HFF-Myc (cell line): ENCODE data around the gene KCNAB1.
"Not testable (repeated sequence)": the region's sequence is repeated elsewhere in the genome, so short reads cannot be mapped to it uniquely, and the experiment has no call there.

ENCODE experiments used
- DNase-seq: peaks from one replicate; pipeline ENCODE4 v3.0.0-alpha.2; 2011; ENCODE audit warnings: low read depth; ENCODE audit errors: extremely low read depth
- H3K4me3 ChIP-seq: replicated peaks from 2 replicates; pipeline ENCODE4 v1.5.1; 2011; ENCODE audit warnings: low read depth, mild to moderate bottlenecking, control low read depth, low read length
- TF ChIP-seq, protein P1 (sequence below): IDR thresholded peaks from 2 replicates; pipeline ENCODE4 v1.5.1; 2012; ENCODE audit warnings: mild to moderate bottlenecking, low read depth, low read length, control low read depth; ENCODE audit errors: missing control alignments

The KCNAB1 gene

DNA sequence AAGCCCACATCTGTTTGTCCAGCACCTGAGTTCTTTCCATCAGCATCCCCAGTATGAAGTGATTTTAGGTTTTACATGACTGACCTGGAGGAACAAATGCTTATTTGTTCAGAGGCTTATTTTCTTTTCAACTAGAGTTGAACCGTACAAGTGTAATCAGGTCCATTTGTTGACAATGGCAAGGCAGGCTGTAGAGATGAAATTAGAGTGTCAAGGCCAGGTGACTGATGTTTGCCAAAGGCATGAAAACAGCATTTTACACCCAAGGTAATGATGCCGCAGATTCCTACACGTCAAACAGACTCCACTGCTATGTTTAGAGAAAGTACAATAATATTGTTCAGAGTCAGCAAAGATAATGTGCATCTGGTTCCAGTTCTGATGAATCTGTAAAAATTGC lies 96.5 kb downstream of the KCNAB1 start:
- no peak overlapping the region for H3K4me3 ChIP-seq
- TF ChIP-seq, protein P1, sequence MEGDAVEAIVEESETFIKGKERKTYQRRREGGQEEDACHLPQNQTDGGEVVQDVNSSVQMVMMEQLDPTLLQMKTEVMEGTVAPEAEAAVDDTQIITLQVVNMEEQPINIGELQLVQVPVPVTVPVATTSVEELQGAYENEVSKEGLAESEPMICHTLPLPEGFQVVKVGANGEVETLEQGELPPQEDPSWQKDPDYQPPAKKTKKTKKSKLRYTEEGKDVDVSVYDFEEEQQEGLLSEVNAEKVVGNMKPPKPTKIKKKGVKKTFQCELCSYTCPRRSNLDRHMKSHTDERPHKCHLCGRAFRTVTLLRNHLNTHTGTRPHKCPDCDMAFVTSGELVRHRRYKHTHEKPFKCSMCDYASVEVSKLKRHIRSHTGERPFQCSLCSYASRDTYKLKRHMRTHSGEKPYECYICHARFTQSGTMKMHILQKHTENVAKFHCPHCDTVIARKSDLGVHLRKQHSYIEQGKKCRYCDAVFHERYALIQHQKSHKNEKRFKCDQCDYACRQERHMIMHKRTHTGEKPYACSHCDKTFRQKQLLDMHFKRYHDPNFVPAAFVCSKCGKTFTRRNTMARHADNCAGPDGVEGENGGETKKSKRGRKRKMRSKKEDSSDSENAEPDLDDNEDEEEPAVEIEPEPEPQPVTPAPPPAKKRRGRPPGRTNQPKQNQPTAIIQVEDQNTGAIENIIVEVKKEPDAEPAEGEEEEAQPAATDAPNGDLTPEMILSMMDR: no peak
- DNase-seq: no peak

DNA sequence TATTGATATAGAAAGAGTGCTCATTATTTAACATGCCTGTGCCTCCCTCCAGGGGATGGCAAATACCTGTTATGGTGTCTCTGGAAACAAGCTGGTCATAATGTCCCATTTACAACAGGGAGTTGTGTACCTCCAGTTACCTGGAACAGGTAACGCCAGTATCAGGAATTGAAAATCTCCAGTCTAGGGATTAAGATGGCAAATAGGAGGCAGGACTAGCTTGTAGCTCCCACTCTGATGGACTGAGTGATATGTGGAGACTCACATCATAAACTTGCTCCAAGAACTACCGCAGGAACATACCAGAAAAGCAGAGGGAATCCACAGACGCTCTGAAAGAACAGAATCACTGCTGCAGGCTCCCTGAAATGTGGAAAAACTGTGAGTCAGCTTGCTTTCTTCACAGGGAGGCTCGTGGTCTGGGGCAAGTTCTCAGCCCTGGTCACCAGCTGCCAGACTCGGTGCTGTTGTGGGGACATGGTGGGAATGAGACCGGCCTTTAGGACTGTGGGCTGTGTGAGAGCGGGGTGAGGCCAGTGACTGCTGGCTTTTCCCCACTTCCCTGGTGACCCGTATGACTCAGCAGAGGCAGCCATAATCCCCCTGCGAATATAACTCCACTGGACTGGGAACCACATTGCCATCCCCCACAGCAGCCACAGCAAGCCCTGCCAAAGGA lies 97.4 kb downstream of the KCNAB1 start:
- H3K4me3 ChIP-seq: no peak overlapping the region
- DNase-seq: no peak
- TF ChIP-seq, protein P1: no peak

DNA sequence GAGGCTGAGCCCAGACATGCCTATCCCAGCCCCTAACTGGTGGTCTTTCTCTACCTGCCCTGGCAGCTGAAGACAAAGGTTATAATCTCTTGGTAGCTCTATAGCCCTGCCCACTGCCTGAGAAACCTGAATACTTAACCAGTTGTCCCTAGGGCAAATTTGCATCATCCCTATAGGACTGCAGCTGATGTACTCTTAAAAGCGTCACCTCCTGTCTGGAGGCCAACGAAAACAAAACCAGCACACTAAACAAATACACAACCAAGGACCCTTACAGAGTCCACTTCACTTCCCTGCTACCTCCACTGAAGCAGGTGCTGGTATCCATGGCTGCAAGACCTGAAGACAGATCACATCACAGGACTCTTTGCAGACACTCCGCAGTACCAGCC lies 98.0 kb downstream of the KCNAB1 start:
- TF ChIP-seq, protein P1: no peak
- no peak overlapping the region for H3K4me3 ChIP-seq
- no peak for DNase-seq

DNA sequence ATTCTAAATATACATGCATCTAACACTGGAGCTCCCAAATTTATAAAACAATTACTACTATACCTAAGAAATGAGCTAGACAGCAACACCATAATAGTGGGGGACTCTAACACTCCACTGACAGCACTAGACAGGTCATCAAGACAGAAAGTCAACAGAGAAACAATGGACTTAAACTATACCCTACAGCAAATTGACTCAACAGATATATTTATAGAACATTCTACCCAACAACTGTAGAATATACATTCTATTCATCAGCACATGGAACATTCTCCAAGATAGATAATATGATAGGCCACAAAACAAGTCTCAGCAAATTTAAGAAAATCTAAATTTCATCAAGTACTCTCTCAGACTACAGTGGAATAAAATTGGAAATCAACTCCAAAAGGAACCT lies 102.0 kb downstream of the KCNAB1 start:
- DNase-seq, H3K4me3 ChIP-seq: not testable (repeated sequence)

DNA sequence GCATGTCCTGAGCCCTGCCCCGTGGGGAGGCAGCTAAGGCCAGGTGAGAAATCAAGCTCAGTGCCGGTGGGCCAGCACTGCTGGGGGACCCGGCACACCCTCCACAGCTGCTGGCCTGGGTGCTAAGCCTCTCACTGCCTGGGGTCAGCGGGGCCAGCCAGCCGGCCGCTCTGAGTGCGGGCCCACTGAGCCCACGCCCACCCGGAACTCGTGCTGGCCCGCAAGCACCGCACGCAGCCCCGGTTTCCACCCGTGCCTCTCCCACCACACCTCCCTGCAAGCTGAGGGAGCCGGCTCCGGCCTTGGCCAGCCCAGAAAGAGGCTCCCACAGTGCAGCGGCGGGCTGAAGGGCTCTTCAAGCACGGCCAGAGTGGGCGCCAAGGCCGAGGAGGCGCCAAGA lies 103.7 kb downstream of the KCNAB1 start:
- not testable (repeated sequence) for DNase-seq, H3K4me3 ChIP-seq

DNA sequence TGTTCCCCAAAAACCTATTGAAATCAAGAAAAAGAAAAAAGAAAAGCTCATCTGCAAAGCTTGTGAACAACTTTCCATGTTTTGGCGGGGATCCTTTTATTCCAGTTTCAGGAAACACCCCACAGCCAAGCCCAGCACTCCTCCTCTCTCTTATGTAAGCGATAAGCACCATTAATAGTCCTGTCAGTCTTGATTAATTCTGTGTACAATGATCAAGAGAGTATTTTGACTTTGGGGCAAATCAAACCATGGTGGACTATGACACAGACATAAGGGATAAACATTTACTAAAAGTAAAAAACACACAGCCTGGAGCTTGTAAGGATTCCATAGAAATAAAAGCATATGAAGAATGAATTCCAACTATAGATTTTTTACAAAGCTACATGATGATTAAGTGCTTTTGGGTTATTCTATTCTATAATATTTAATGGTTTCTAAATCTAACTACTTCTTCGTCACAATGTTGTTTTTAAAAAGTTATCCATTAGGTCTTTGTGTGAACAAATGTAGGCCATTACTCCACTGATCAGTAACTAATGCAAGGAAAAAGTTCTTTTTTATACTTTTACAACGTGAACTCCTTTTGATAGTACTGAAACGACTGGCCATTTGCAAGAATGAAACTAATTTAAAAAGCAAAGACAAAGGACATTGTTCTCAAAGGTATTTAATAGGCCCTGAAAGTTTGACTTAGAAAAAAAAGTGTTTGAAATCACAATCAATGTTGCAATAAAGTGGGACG lies 106.5 kb downstream of the KCNAB1 start:
- no peak for DNase-seq

DNA sequence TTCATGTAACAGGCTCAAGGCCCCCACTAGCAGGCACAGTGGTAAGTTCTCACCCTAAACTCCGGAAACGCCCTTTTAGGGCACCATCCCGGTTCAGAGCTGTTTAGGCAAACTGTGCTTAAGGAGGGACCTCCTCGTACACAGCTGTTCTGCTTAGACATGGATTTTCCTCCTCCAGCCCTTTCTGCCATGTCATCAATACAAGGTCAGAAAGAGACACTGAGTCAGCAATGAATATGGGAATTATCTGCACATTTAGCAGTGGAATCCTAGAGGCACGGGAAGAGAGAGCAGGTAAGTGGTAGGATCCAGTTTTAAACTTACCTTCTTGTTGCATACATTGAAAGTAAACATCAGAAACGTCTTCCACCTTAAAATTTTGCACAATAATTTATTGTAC lies 107.3 kb downstream of the KCNAB1 start:
- DNase-seq: no peak
- H3K4me3 ChIP-seq: no peak overlapping the region
- TF ChIP-seq, protein P1: no peak

More for the DNA sequence above, 106.5 kb downstream of the KCNAB1 start:
- H3K4me3 ChIP-seq: no peak overlapping the region
- TF ChIP-seq, protein P1: no peak
